Body of pancreas (tissue), 4 donors: ENCODE data around the gene DCAKD.

Experiments used
- POLR2A ChIP-seq, 3 donors: fragments of 450-650 bp; IDR thresholded peaks; one replicate each; pipeline ENCODE4 v1.6.1; 2016; ENCODE audit warnings: antibody characterized with exemption in 3 of 3, mild to moderate bottlenecking in 2 of 3
- TF ChIP-seq, protein P1 (sequence below), 7 experiments: fragments of 450-650 bp in 4 of 7; fragments of 200-600 bp in 3 of 7; sonication (generic) in 3 of 7; IDR thresholded peaks; one replicate each; pipeline ENCODE4 v1.5.1; 2016 to 2019; ENCODE audit warnings: antibody characterized with exemption in 7 of 7

DNA sequence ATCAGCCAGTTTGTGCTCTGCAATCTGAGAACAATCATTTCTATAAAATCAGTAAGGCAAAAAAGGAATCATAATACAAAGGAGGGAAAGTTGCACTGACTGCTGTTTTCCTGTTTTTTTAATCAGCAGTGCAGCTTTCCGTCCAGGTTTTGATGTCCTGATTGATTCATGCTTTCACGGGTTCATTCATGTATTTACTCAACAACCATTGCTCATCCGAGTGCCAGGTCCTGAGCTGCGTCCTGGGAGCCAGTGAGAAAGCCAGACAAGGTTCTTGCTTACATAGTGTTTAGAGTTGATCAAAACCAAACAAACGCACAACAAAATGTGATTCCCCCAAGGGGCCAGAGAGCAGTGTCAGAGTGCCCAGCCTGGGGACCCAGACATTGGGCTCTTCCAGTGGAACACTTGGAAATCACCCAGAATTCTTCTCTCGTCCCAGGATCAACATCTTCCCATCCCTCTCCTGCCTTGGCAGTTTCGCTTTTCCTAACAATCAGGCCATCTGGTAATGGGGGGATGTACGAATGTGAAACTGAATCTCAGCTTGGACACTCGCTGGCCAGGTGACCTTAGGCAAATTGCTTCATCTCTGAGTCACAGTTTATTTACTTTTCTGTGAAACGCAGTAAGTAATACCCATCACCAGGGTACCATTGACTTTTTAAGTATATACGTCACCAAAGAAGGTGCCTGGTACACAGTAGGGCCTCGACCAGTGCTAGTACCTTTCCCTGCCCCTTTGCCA, 70.0 kb downstream of the DCAKD start:
- TF ChIP-seq, protein P1, sequence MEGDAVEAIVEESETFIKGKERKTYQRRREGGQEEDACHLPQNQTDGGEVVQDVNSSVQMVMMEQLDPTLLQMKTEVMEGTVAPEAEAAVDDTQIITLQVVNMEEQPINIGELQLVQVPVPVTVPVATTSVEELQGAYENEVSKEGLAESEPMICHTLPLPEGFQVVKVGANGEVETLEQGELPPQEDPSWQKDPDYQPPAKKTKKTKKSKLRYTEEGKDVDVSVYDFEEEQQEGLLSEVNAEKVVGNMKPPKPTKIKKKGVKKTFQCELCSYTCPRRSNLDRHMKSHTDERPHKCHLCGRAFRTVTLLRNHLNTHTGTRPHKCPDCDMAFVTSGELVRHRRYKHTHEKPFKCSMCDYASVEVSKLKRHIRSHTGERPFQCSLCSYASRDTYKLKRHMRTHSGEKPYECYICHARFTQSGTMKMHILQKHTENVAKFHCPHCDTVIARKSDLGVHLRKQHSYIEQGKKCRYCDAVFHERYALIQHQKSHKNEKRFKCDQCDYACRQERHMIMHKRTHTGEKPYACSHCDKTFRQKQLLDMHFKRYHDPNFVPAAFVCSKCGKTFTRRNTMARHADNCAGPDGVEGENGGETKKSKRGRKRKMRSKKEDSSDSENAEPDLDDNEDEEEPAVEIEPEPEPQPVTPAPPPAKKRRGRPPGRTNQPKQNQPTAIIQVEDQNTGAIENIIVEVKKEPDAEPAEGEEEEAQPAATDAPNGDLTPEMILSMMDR (IDR thresholded peaks at IDR 0.05) = no peak
- no peak for TF ChIP-seq POLR2A (IDR thresholded peaks at IDR 0.05)
